Loucy (cell line): ENCODE measurements around the gene NR2F2.

Experiments
- CTCF ChIP-seq: fragments of 200-600 bp; sonication (generic); conservative IDR thresholded peaks from 2 replicates; pipeline ENCODE4 v1.5.1; 2014; ENCODE audit warnings: mild to moderate bottlenecking, antibody characterized with exemption, low read length
- EZH2phosphoT487 ChIP-seq: fragments of 200-600 bp; IDR thresholded peaks from 2 replicates; pipeline ENCODE4 v1.6.1; 2018; ENCODE audit warnings: antibody characterized with exemption, mild to moderate bottlenecking, moderate library complexity, borderline replicate concordance

- TF ChIP-seq CTCF, result no peak
- TF ChIP-seq EZH2phosphoT487, result no peak
These were observed 37.1 kb downstream of the NR2F2 start for GRCh38 chr15:96367311-96368200.
